HCT116 (cell line): ENCODE results near the gene HMCN2. TPM values are rescaled to one million over a fixed set of nuclear protein-coding genes. Genes with fewer than 3 reads are reported as not detected.

ENCODE experiments used
- ATAC-seq: fragments of 200-7000 bp; cut with Tn5 transposase; 2 replicates; pipeline ENCODE4 v1.9.1; 2020; ENCODE audit warnings: mild to moderate bottlenecking, moderate library complexity
- BruUV-seq: library from RNA; stranded (reverse); fragments of 400-500 nt; replicated peaks from 2 replicates; lab custom pipeline; 2021; lab: Mats Ljungman, UMichigan
- CTCF ChIA-PET: fragments of 300-600 bp; sonication (Branson Sonifier 250); formaldehyde crosslinking; loops from one replicate; lab custom pipeline; 2021; ENCODE audit warnings: antibody characterized with exemption; lab: Charles Lee
- POLR2A ChIA-PET: fragments of 300-600, 350-600 bp; sonication (Branson Sonifier 250); formaldehyde crosslinking; loops from one replicate; lab custom pipeline; 2021; ENCODE audit warnings: antibody characterized with exemption; lab: Charles Lee
- RAD21 ChIA-PET, 2 experiments: fragments of 300-600 bp; sonication (Branson Sonifier 250); formaldehyde crosslinking; loops; one replicate each; lab custom pipeline; 2023; ENCODE audit warnings: low total read pairs in 2 of 2; ENCODE audit not compliant: uncharacterized antibody in 2 of 2, unreplicated experiment in 2 of 2, low non-redundant PET in 1 of 2; lab: Charles Lee
- DNase-seq: peaks from one replicate; pipeline ENCODE4 v3.0.0-alpha.2; 2010; ENCODE audit warnings: low read depth, low spot score
- H2AFZ ChIP-seq: fragments of 200-600 bp; shearing (Covaris generic), sonication (generic); 2 replicates; pipeline ENCODE4 v1.6.1; 2017; ENCODE audit warnings: low read depth, mixed run types, mixed read lengths, antibody characterized with exemption, low read length; ENCODE audit not compliant: poor library complexity, severe bottlenecking
- H3K27ac ChIP-seq: 2 replicates; pipeline ENCODE4 v1.5.1; 2012; ENCODE audit warnings: low read depth, low read length
- H3K27me3 ChIP-seq: fragments of 200-600 bp; sonication (generic); 2 replicates; pipeline ENCODE4 v1.6.1; 2016; ENCODE audit warnings: mixed run types, low read length, mixed read lengths; ENCODE audit not compliant: insufficient read depth
- H3K36me3 ChIP-seq, 2 experiments: fragments of 200-500 bp in 1 of 2; fragments of 200-600 bp in 1 of 2; sonication (Bioruptor generic) in 1 of 2; sonication (generic) in 1 of 2; 2 replicates each; pipeline versions ENCODE4 v1.5.1 to v1.6.1; 2014 to 2016; ENCODE audit warnings: low read length in 2 of 2, inconsistent platforms in 1 of 2, mixed read lengths in 1 of 2, mixed run types in 1 of 2; ENCODE audit not compliant: insufficient read depth in 2 of 2, control insufficient read depth in 1 of 2
- H3K4me1 ChIP-seq, 2 experiments: fragments of 200-600 bp in 1 of 2; sonication (generic) in 1 of 2; 2 replicates each; pipeline versions ENCODE4 v1.5.1 to v1.6.1; 2012 to 2017; ENCODE audit warnings: low read length in 2 of 2, inconsistent platforms in 1 of 2, mild to moderate bottlenecking in 1 of 2, mixed read lengths in 1 of 2, mixed run types in 1 of 2, moderate library complexity in 1 of 2; ENCODE audit not compliant: insufficient read depth in 2 of 2, control insufficient read depth in 1 of 2
- H3K4me2 ChIP-seq: fragments of 200-600 bp; sonication (generic); 2 replicates; pipeline ENCODE4 v1.6.1; 2017; ENCODE audit warnings: mixed run types, low read length, mixed read lengths
- H3K4me3 ChIP-seq, 2 experiments: fragments of 200-600 bp in 1 of 2; sonication (generic) in 1 of 2; replicated peaks in 1 of 2; 2 replicates each; pipeline ENCODE4 v1.5.1; 2011 to 2016; ENCODE audit warnings: low read length in 2 of 2, control low read depth in 1 of 2, low read depth in 1 of 2, mild to moderate bottlenecking in 1 of 2, mixed read lengths in 1 of 2, mixed run types in 1 of 2
- H3K79me2 ChIP-seq: fragments of 200-600 bp; sonication (generic); 2 replicates; pipeline ENCODE4 v1.6.1; 2017; ENCODE audit warnings: mild to moderate bottlenecking, mixed run types, low read length, moderate library complexity, mixed read lengths; ENCODE audit not compliant: insufficient read depth
- H3K9ac ChIP-seq: fragments of 200-600 bp; sonication (generic); 2 replicates; pipeline ENCODE4 v1.6.1; 2016; ENCODE audit warnings: low read length, mixed read lengths
- H3K9me2 ChIP-seq: fragments of 200-600 bp; sonication (generic), shearing (Covaris generic); 2 replicates; pipeline ENCODE4 v1.6.1; 2017; ENCODE audit warnings: mixed run types, mild to moderate bottlenecking, moderate library complexity; ENCODE audit not compliant: insufficient read depth
- H3K9me3 ChIP-seq, 2 experiments: fragments of 200-500 bp in 1 of 2; fragments of 200-600 bp in 1 of 2; sonication (Bioruptor generic) in 1 of 2; sonication (generic) in 1 of 2; 2 replicates each; pipeline ENCODE4 v1.6.1; 2014 to 2017; ENCODE audit warnings: low read length in 2 of 2, mixed read lengths in 2 of 2, inconsistent platforms in 1 of 2, low read depth in 1 of 2, mild to moderate bottlenecking in 1 of 2, mixed run types in 1 of 2, moderate library complexity in 1 of 2; ENCODE audit not compliant: control insufficient read depth in 1 of 2, insufficient read depth in 1 of 2
- H4K20me1 ChIP-seq: fragments of 200-600 bp; sonication (generic), shearing (Covaris generic); 2 replicates; pipeline ENCODE4 v1.6.1; 2017; ENCODE audit warnings: mixed run types, mild to moderate bottlenecking, moderate library complexity; ENCODE audit not compliant: insufficient read depth
- ATF3 ChIP-seq: IDR thresholded peaks from 2 replicates; pipeline ENCODE4 v1.6.1; 2012
- CBX3 ChIP-seq: IDR thresholded peaks from 2 replicates; pipeline ENCODE4 v1.6.1; 2012; ENCODE audit warnings: low read depth
- CEBPB ChIP-seq: IDR thresholded peaks from 2 replicates; pipeline ENCODE4 v1.6.1; 2012; ENCODE audit warnings: low read depth
- EGR1 ChIP-seq: IDR thresholded peaks from 2 replicates; pipeline ENCODE4 v1.6.1; 2012; ENCODE audit warnings: low read depth
- ELF1 ChIP-seq: IDR thresholded peaks from 2 replicates; pipeline ENCODE4 v1.6.1; 2012; ENCODE audit warnings: low read depth, borderline replicate concordance
- EZH2 ChIP-seq: fragments of 200-600 bp; sonication (generic); IDR thresholded peaks from 2 replicates; pipeline ENCODE4 v1.6.1; 2017; ENCODE audit warnings: antibody characterized with exemption, mixed run types
- EZH2phosphoT487 ChIP-seq: fragments of 200-600 bp; IDR thresholded peaks from 2 replicates; pipeline ENCODE4 v1.6.1; 2018; ENCODE audit warnings: antibody characterized with exemption, borderline replicate concordance
- FOSL1 ChIP-seq: IDR thresholded peaks from 2 replicates; pipeline ENCODE4 v1.6.1; 2012; ENCODE audit warnings: low read depth
- JUND ChIP-seq: IDR thresholded peaks from 2 replicates; pipeline ENCODE4 v1.6.1; 2012
- POLR2A ChIP-seq: IDR thresholded peaks from 2 replicates; pipeline ENCODE4 v1.7.0; 2011; ENCODE audit warnings: borderline replicate concordance; ENCODE audit not compliant: insufficient read depth, insufficient read length; ENCODE audit errors: extremely low read depth
- REST ChIP-seq: IDR thresholded peaks from 2 replicates; pipeline ENCODE4 v1.6.1; 2012; ENCODE audit warnings: low read depth
- SIN3A ChIP-seq: IDR thresholded peaks from 2 replicates; pipeline ENCODE4 v1.6.1; 2012; ENCODE audit warnings: low read depth
- SP1 ChIP-seq: IDR thresholded peaks from 2 replicates; pipeline ENCODE4 v1.6.1; 2012; ENCODE audit warnings: low read depth
- SRF ChIP-seq: IDR thresholded peaks from 2 replicates; pipeline ENCODE4 v1.6.1; 2012; ENCODE audit warnings: low read depth
- ZBTB33 ChIP-seq: IDR thresholded peaks from 2 replicates; pipeline ENCODE4 v1.6.1; 2011; ENCODE audit warnings: mild to moderate bottlenecking, low read length, moderate library complexity; ENCODE audit not compliant: insufficient replicate concordance; ENCODE audit errors: extremely low read depth
- ZFX ChIP-seq: fragments of 450-650 bp; IDR thresholded peaks from 2 replicates; pipeline ENCODE4 v1.6.1; 2017
- ZNF274 ChIP-seq: fragments of 200-500 bp; sonication (Bioruptor generic); IDR thresholded peaks from 2 replicates; pipeline ENCODE4 v1.6.1; 2014; ENCODE audit warnings: mild to moderate bottlenecking, low read depth, low read length, inconsistent platforms
- intact Hi-C: fragments of 100-400 bp; cut with micrococcal nuclease; formaldehyde crosslinking; loops from 2 replicates; pipeline ENCODE4 v1.10.0; 2022
- total RNA-seq: library from RNA; stranded (reverse); gene quantifications from one replicate; pipeline ENCODE4 v1.2.1, GENCODE V29; 2021; ENCODE audit not compliant: unreplicated experiment
- TF ChIP-seq, protein P1 (sequence below): IDR thresholded peaks from 2 replicates; pipeline ENCODE4 v1.6.1; 2012

Gene HMCN2
- total RNA-seq, 1 experiment from 2014 or later: 0.22 TPM

DNA sequence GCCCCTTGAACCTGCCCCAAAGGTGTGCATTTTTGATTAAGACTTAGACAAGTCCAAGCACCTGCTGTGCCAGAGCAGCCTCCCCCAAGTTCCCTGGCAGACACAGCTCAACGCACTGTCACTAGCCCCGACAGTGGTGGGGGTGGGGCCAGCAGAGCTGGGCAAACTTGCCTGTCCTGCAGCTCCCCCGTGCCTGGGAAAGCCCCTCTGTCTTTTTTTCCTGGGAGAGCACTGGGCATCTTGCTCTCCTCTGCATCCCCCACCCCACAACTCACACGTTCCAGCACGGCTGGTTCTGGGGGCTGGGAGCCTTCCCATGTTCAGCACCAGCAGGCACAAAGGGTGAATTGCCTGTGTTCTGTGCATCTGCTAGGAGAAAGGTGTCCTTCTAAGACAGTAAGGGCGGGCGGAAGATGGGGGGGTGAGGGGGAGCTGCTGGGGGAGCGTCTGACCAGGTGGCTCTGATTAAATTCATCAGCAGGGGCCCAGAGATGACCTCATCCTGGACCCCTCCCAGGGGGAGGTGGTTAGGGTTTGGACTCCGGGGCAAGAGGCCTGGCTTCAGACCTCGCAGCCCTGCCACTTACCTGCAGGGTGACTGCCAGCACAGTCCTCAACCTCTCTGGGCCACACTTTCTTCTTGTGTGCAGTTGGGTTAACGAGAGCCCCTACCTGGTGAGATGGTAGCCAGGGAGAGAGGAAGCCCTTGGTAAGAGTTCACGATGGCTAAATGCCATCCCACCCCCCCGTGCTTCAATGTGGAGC is 23.5 kb downstream of the HMCN2 start:
- H3K9me3 ChIP-seq: no peaks in the 10 kb centered on the region
- CTCF ChIA-PET: no interaction called here

More for the DNA sequence above, 23.5 kb downstream of the HMCN2 start:
- no peaks in the 10 kb centered on the region for H4K20me1 ChIP-seq
- no peaks in the 10 kb centered on the region for H3K36me3 ChIP-seq
- H3K79me2 ChIP-seq: no peaks in the 10 kb centered on the region
- DNase-seq (no peak), ATAC-seq (no peak)
- TF ChIP-seq REST (no peak), ZFX (no peak), JUND (no peak), CBX3 (no peak), EZH2 (no peak), POLR2A (no peak), FOSL1 (no peak), ELF1 (no peak), ZNF274 (no peak), ATF3 (no peak), SRF (no peak), SP1 (no peak), SIN3A (no peak), EZH2phosphoT487 (no peak), EGR1 (no peak), CEBPB (no peak), ZBTB33 (no peak)
- TF ChIP-seq, protein P1, sequence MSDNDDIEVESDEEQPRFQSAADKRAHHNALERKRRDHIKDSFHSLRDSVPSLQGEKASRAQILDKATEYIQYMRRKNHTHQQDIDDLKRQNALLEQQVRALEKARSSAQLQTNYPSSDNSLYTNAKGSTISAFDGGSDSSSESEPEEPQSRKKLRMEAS: no peak
- H3K27ac ChIP-seq: no peak overlapping the region
- ChIA-PET POLR2A (no interaction called here), RAD21 (no interaction called here)
- intact Hi-C loops: no loop called here
- H3K9me2 ChIP-seq: no peaks in the 10 kb centered on the region
- H3K27me3 ChIP-seq: peaks cover 70% of the 10 kb centered on the region
- H2AFZ ChIP-seq: no peak overlapping the region
- H3K4me1 ChIP-seq: no peaks in the 10 kb centered on the region
- no peak overlapping the region for H3K4me3 ChIP-seq
- H3K9ac ChIP-seq: no peak overlapping the region
- BruUV-seq: no TSS peak
- H3K4me2 ChIP-seq: no peak overlapping the region
